Lower leg skin (tissue), 3 donors: ENCODE results near the gene PALM.

ENCODE experiments used
- POLR2A ChIP-seq, 2 donors: fragments of 450-650 bp; IDR thresholded peaks; one replicate each; pipeline ENCODE4 v1.6.1; 2016 to 2017; ENCODE audit warnings: antibody characterized with exemption in 2 of 2, mild to moderate bottlenecking in 1 of 2, moderate library complexity in 1 of 2
- TF ChIP-seq, protein P1 (sequence below), 3 donors: fragments of 450-650 bp; IDR thresholded peaks; one replicate each; pipeline ENCODE4 v1.5.1; 2016; ENCODE audit warnings: antibody characterized with exemption in 3 of 3, mild to moderate bottlenecking in 3 of 3, moderate library complexity in 2 of 3

DNA sequence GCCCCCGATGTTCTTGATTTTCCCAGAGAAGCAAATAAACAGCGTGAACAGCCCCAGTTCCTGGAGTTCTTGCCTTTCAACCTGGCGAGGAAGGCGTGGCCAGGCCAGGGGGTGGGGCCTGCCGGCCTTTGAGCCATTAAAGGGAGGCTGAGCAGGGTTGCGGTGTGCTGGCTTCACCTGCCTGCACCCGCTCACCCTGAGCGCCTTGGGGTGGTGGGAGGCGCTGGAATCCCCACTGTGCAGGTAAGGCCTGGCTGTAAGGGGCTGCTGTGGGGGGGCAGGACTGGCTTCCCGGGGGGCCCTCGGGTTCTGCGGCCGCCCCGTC, 39.5 kb downstream of the PALM start:
- TF ChIP-seq, protein P1, sequence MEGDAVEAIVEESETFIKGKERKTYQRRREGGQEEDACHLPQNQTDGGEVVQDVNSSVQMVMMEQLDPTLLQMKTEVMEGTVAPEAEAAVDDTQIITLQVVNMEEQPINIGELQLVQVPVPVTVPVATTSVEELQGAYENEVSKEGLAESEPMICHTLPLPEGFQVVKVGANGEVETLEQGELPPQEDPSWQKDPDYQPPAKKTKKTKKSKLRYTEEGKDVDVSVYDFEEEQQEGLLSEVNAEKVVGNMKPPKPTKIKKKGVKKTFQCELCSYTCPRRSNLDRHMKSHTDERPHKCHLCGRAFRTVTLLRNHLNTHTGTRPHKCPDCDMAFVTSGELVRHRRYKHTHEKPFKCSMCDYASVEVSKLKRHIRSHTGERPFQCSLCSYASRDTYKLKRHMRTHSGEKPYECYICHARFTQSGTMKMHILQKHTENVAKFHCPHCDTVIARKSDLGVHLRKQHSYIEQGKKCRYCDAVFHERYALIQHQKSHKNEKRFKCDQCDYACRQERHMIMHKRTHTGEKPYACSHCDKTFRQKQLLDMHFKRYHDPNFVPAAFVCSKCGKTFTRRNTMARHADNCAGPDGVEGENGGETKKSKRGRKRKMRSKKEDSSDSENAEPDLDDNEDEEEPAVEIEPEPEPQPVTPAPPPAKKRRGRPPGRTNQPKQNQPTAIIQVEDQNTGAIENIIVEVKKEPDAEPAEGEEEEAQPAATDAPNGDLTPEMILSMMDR (IDR thresholded peaks at IDR 0.05): no peak
- TF ChIP-seq POLR2A (IDR thresholded peaks at IDR 0.05): no peak
